HTERT RPE-1 (cell line): ENCODE results near the gene VTI1A.
"Not testable (repeated sequence)": the region's sequence is repeated elsewhere in the genome, so short reads cannot be mapped to it uniquely, and the experiment has no call there.

Experiments
- in situ Hi-C: fragments of 300-500 bp; cut with MboI; formaldehyde crosslinking; loops from 4 replicates; pipeline ENCODE4 v1.14.3; 2020; ENCODE audit warnings: low sequenced_read_pairs

VTI1A gene

GRCh38 chr10:112538168-112538567, 91.2 kb downstream of the VTI1A start:
- in situ Hi-C loops: no loop called here

- in situ Hi-C loops: no loop called here
Measured at GRCh38 chr10:112539340-112539739, 92.3 kb downstream of the VTI1A start.

GRCh38 chr10:112542823-112543222, 95.8 kb downstream of the VTI1A start:
- in situ Hi-C loops: not testable (repeated sequence)

- in situ Hi-C loops: no loop called here
Measured at GRCh38 chr10:112546474-112546873, 99.5 kb downstream of the VTI1A start.

GRCh38 chr10:112548535-112549276, 101.7 kb downstream of the VTI1A start:
- in situ Hi-C loops: no loop called here

- in situ Hi-C loops: no loop called here
Measured at GRCh38 chr10:112552593-112553110, 105.6 kb downstream of the VTI1A start.

- in situ Hi-C loops: no loop called here
Measured at GRCh38 chr10:112553315-112553714, 106.3 kb downstream of the VTI1A start.

GRCh38 chr10:112554263-112554662, 107.2 kb downstream of the VTI1A start:
- in situ Hi-C loops: no loop called here

GRCh38 chr10:112557197-112557596, 110.2 kb downstream of the VTI1A start:
- in situ Hi-C loops: no loop called here

GRCh38 chr10:112558476-112559142, 111.6 kb downstream of the VTI1A start:
- in situ Hi-C loops: no loop called here

GRCh38 chr10:112559349-112559748, 112.3 kb downstream of the VTI1A start:
- in situ Hi-C loops: no loop called here

- in situ Hi-C loops: no loop called here
Measured at GRCh38 chr10:112562122-112562521, 115.1 kb downstream of the VTI1A start.

GRCh38 chr10:112562809-112563663, 116.0 kb downstream of the VTI1A start:
- in situ Hi-C loops: no loop called here

GRCh38 chr10:112564337-112564736, 117.3 kb downstream of the VTI1A start:
- in situ Hi-C loops: no loop called here

GRCh38 chr10:112565434-112566053, 118.5 kb downstream of the VTI1A start:
- in situ Hi-C loops: no loop called here

GRCh38 chr10:112570585-112570984, 123.6 kb downstream of the VTI1A start:
- in situ Hi-C loops: no loop called here

GRCh38 chr10:112579578-112579977, 132.6 kb downstream of the VTI1A start:
- in situ Hi-C loops: no loop called here

- in situ Hi-C loops: no loop called here
Measured at GRCh38 chr10:112580267-112580666, 133.3 kb downstream of the VTI1A start.

GRCh38 chr10:112581921-112582320, 134.9 kb downstream of the VTI1A start:
- in situ Hi-C loops: no loop called here

GRCh38 chr10:112583236-112583939, 136.4 kb downstream of the VTI1A start:
- in situ Hi-C loops: no loop called here
